Stomach (tissue), 4 donors: ENCODE data around the gene SNX18.

ENCODE experiments used
- EP300 ChIP-seq: sonication (generic); formaldehyde crosslinking; IDR thresholded peaks from one replicate; pipeline ENCODE4 v1.6.1; 2017; ENCODE audit warnings: antibody characterized with exemption
- POLR2A ChIP-seq, 4 donors: fragments of 450-650 bp; IDR thresholded peaks; one replicate each; pipeline ENCODE4 v1.6.1; 2016; ENCODE audit warnings: antibody characterized with exemption in 4 of 4, control low read depth in 2 of 4, mild to moderate bottlenecking in 1 of 4, moderate library complexity in 1 of 4
- POLR2AphosphoS5 ChIP-seq, 3 donors: sonication (generic); formaldehyde crosslinking; IDR thresholded peaks; one replicate each; pipeline ENCODE4 v1.6.1; 2016; ENCODE audit warnings: antibody characterized with exemption in 3 of 3
- TF ChIP-seq, protein P1 (sequence below), 7 experiments: fragments of 450-650 bp in 4 of 7; fragments of 200-600 bp in 3 of 7; sonication (generic) in 3 of 7; IDR thresholded peaks; one replicate each; pipeline ENCODE4 v1.5.1; 2016 to 2019; ENCODE audit warnings: antibody characterized with exemption in 7 of 7, control low read depth in 2 of 7, mild to moderate bottlenecking in 1 of 7

DNA sequence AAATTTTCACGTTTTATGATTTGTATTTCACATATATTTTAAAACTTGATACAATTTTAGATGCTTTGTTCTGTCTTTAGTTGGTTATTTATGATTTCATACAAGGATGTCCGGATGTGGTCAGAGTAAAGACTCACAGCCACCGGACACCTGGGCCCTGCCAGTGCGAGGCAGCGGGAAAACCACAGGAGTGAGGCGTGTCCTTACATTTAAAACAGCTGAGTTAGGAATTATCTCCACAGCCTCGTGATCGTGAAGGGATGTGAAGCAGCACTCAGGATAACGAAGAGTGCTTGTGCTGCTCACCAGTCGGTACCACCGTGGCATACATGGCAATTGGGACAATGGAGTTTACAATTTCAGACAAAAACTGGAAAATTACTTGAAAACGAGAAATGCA is 14.0 kb downstream of the SNX18 start:
- TF ChIP-seq, protein P1, sequence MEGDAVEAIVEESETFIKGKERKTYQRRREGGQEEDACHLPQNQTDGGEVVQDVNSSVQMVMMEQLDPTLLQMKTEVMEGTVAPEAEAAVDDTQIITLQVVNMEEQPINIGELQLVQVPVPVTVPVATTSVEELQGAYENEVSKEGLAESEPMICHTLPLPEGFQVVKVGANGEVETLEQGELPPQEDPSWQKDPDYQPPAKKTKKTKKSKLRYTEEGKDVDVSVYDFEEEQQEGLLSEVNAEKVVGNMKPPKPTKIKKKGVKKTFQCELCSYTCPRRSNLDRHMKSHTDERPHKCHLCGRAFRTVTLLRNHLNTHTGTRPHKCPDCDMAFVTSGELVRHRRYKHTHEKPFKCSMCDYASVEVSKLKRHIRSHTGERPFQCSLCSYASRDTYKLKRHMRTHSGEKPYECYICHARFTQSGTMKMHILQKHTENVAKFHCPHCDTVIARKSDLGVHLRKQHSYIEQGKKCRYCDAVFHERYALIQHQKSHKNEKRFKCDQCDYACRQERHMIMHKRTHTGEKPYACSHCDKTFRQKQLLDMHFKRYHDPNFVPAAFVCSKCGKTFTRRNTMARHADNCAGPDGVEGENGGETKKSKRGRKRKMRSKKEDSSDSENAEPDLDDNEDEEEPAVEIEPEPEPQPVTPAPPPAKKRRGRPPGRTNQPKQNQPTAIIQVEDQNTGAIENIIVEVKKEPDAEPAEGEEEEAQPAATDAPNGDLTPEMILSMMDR (IDR thresholded peaks at IDR 0.05), result no peak
- TF ChIP-seq POLR2A (IDR thresholded peaks at IDR 0.05), result no peak
- TF ChIP-seq EP300, result no peak
- TF ChIP-seq POLR2AphosphoS5 (IDR thresholded peaks at IDR 0.05), result no peak
